HG03045 (cell line): ENCODE measurements around the gene DMKN.

Experiments
- ATAC-seq: cut with Tn5 transposase; IDR thresholded peaks from one replicate; pipeline ENCODE4 v1.9.1; 2021; ENCODE audit warnings: mild to moderate bottlenecking, moderate library complexity; ENCODE audit not compliant: unreplicated experiment

DMKN gene

DNA sequence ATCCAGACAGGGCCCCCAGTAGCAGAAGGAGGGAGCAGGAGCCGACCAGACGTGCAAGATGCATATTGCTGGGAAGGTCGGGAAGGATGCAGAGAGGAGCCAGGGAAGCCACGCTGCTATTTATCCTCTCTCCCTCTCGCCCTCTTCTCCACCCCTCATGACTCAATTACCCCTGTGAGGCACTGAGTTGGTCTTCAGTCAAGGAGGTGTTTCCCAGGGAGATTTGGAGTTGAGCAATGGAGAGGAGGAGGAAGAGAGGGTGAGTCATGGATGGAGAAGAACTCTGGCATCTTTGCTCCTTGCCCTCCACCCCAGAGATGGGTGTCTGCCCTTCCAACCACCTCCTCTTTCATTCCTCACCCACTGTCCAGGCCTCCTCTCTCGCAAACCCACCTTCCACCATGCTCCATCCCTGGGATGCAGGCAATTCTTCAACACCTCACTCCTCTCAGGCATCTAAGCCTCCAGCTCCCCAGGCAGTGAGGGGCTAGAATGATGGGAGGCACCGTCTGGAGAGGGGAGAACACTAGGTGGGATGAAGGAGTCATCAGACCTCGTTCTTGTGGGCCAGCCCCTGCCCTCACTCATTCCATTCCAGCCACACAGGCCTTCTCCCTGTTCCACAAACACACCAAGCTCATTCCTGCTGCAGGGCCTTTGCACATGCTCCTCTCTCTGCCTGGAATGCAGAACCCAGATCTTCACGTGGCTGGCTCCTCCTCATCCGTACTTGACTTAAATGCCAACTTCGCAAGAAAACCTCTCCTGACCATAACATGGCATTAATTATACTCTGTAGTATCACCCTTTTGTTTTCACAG, 15.0 kb upstream of the DMKN start, which contains the start of gene SBSN:
TSS of gene SBSN (minus strand) at position 94 of the 821 bp plus-strand sequence. CDS start at position 64, 30 bp downstream.
- ATAC-seq: no peak

DNA sequence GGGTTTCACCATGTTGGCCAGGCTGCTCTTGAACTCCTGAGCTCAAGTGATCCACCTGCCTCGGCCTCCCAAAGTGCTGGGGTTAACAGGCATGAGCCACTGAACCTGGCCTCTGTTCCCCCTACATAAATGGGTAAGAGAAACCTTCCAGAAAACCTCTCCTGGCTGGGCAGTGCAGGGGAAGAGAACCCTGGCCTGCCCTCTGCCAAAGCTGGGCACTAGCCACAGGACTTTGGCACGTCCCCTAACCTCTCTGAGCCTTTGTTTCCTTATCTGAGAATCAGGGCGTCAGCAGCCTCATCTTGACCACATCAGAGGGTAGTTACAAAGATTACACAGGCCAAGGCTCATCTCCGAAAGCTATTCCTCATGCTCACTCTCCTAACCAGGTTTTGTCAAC, 12.4 kb upstream of the DMKN start:
- ATAC-seq: no peak

DNA sequence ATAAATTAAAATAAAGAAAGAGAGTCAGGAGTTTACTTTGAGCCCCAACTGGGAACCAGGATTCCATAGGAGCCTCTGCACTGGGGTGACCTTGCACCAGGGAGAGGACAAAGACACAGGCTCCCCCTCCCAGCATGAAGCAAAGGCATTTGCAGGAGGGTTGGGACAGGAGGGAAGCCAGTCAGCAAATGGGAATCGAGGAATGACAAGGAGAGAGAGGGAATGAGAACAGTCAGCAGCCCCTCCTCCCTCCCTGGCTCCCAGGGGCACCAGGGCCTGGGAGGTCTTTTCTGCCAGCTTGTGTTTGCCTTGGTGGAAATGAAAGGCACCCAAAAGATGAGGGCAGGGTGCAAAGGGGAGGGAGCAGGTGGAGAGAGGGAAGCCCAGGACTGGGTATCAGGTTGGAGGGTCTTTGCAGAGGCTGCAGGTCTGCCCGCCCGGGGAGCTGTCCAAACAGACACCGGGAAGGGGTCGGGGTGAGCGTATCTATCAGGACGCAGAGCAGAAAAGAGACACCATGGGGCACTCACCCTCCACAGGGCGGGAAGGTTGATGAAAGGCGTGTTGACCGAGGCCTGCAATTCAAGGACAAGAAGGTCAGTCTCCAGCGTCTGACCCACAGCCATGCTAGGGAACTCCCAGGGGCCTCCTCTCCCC, 10.9 kb upstream of the DMKN start:
- ATAC-seq: no peak

DNA sequence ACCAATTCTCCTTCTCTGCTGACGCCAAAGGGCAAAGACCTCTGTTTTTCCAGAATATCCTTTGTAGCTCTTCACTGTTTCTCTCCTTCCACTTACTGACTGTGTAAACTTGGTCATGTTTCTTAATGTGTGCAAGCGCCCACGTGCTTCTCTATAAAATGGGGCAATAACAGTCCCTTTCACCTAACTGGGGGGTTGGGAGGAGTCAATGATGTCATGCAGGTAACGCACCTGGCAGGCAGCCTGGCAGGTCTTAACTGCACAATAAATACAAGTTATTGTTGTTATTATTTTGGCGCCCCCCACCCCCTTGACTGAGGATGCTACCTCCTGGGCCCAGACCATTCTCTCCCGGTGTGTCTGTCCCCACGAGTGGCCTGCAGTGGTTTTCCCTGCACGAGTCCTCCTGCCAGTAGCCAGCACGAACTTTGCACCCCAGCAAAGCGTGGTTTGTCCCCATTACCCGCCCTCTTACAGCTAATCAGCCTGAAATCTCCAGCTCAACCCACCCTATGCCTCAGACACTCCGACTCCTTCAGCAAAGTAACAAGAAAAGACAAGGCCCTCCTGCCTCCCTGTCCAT, 9.4 kb upstream of the DMKN start:
- no peak for ATAC-seq

DNA sequence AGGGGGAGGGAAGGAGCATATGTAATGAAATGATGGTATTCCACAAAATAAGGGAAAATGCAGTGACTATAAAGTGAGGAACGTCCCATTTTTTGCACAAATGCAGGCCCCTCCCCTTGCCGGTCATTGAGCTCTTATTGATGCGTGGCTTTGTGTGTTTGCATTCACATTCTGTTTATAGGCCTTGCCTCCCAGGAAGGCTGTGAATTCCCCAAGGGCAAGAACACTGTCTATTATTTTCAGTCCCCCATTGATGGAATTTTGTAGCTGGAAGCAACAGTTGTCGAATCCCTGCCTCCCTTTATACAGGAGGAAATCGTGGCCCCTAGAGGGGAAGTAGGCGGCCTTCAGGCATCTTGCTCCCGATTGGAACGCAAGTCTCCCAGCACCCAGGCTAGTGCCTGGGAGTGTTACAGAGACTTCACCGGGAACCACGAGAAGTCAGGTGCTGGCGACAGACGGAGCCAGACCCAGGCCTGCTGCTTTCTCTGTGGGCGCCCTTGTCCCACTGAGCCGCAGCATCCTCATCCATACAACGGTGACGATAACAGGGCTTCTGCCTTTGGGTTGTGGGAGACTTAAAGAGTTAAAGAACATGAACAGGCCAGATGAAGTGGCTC, 7.8 kb upstream of the DMKN start:
- ATAC-seq: no peak

DNA sequence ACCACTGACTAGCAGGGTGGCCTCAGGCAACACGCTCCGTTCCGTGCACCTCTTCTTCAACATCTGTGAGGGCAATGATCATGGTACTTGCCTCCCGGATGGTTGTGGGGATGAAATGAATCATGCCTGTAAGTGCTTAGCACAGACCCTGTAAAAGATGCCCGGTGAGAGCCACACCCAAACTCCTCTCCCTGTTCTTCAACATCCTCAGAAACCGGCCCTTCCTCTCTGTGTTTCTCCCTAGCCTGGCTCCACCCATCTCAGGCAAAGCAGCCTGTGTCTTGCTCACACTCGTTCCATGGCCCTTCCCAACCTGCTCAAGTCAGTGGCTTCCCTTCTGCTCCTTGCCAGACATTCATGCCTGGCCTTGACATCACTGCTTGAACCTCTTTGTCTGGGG, 5.8 kb upstream of the DMKN start:
- ATAC-seq: no peak

DNA sequence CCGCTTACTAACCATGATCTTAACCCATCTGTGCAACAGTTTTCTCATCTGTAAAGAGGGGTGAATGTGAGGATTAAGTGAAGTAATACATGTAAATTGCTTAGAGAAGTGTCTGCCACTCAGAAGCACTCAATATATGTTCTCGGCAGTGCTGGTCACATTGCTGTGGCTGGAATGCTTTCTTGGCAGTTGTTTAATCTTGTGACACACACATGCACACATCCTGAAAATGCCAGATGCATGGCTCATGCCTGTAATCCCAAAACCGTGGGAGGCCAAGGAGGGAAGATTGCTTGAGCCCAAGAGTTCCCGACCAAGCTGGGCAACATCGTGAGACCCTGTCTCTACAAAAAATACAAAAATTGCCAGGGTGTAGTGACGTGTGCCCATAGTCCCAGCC, 4.9 kb upstream of the DMKN start:
- ATAC-seq: no peak

DNA sequence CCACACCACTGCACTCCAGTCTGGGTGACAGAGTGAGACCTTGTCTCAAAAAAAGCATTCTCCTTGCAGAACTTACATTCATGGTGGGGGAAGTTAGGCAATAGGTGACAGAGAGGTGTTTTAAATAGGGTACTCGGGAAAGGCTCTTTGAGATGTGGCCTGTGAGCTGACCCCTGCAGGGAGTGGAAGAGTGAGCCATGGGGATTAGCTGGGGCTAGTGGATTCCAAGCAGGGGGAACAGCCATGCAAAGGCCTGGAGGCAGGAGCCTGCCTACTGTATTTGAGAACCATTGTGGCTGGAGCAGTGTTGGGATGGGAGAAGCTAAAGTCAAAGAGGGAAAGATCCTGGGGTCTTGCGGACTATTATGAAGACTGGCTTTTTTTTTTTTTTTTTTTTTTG, 3.9 kb upstream of the DMKN start:
- ATAC-seq: no peak

DNA sequence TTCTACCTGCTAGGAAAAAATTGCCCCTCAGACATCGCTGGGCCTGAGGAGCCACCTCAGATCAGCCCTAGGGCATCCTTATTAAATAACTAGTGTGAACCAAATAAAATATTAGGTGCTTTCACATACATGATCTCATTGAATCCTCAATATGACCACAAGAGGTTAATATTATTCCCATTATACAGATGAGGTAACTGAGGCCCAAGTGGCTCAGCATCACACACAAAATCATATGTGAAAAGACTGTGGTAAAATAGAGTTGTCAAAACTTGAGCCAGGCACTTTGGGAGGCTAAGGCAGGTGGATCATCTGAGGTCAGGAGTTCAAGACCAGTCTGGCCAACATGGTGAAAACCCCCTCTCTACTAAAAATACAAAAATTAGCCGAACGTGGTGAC, 2.9 kb upstream of the DMKN start:
- no peak for ATAC-seq

DNA sequence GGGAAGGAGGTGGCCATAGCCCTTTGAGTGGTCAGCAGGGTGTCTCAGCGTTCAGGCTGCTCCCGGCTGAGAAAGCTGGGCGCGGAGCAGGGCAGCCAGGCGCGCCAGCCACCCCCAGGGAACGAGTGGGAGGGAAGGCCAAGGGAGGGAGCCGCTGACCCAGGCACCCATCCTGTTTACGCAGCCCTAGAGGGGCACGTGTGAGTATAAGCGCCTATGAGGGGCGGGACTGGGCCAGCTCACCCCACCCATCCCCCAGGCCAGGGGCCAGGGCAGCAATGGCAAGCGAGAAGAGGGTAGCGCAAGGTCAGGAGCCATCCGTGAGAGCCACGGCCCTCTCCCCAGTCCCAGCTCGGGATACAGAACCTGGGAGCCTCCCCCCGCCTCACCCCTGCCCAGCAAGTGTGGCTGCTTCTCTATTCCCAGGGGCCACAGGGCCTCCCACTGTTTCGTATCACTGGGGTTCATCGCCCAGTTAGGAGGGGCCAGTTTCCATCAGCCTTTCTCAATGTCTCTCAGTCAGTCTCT, 897 bp upstream of the DMKN start:
- ATAC-seq: no peak

DNA sequence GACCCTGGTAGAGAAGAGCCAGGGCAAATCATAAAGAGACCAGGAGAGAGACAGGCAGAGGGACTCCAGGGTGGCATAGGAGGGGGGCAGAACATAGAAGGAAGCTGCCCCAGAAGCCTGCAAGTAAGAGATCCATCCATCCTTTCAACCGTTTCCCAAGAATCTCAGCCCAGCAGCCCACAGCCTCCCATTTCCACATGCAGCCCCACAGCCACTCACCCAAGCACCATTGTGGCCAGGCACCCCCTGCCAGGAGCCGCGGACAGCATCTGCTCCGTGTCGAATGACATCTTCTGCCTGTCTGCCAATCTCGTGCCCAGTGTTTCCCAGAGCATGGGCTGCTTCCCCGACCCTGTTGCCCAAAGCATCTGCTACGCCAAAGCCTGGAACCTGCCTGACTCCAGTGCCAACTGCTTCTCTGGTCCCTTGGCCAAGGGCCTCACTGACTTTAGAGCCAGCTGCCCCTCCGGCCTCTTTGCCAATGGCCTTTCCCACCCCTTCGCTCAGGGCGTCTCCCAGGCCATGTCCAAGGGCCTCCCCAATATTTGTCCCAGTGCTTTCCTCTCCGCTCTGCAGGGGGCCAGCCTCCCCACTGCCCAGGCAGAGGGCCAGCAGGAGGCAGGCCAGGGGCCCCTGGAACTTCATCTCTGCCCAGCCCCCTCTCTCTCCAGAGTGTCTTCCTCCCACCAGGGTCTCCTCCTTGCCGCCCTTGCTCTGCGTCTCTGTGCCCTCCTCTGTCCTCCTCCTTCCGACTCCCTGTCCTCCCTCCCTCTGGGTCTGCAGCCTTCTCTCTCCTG, 420 bp downstream of the DMKN start:
- no peak for ATAC-seq

DNA sequence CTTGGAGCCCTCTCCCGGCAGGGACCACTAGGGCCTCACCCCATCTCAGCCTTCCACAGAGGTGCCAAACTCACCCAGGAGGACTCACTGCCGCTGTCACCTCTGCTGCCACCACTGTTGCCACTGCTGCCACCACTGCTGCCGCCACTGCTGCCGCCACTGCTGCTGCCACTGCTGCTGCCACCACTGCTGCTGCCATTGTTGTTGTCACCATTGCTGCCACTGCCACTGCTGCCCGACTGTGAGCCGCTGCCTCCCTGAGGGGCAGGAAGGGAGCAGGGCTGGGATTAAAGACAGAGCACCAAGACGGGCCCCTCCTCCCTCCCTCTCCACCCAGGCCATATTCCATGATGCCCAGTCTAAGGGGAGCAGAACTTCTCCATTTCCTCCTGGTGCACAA, 2.1 kb downstream of the DMKN start:
- ATAC-seq: no peak

DNA sequence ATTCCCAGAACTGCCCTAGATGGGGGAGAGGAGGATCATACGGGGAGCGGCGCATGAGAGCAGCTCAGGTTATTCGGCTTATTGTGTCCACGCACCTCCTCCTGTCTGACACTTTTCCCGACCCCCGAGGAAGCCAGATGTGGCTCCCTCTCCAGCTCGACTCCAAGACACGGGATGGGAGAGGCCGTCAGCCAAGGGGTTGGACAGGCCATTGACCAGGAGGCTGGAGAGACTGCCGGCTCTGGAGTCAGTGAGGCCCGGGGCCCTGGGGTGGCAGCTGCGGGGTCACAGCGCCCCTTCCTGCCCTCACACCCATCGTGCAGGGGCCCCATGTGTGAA, 2.9 kb downstream of the DMKN start:
- no peak for ATAC-seq

DNA sequence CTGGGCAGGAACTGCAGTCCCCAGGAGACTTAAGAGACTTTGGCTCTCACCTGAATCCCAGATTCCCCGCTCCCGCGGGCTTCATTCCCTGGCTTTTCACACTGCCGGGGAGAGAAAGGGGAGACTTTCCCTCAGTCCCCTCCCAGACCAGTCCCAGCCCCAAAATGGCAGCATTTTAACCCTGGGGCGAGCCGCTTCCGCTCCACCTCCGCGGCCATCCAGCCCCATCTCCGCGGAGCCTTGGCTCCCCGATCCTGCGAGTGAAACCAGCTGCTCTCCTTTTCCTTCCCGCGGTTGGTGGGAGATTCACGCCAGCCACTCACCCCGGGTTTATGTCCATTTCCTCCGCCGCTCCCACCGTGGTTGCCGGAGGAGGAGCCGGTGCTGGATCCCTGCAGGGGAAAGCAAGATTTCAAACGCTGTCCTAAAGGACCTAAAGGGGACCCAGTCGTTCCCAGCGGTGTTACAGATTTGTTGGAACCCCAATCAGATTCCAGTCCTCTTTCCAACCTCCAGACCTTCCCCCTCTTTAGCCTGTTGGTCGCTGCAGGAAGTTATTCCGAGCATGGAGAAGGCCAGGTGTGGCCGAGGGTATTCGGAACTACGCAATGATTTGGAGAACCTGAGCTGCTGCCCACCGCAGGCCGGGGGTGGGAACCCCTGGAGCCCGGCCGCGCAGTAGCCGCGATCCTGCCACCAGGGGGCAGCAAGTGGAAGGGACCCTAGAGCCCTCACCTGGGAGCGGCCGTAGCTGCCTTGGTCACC, 3.4 kb downstream of the DMKN start:
- ATAC-seq: no peak

DNA sequence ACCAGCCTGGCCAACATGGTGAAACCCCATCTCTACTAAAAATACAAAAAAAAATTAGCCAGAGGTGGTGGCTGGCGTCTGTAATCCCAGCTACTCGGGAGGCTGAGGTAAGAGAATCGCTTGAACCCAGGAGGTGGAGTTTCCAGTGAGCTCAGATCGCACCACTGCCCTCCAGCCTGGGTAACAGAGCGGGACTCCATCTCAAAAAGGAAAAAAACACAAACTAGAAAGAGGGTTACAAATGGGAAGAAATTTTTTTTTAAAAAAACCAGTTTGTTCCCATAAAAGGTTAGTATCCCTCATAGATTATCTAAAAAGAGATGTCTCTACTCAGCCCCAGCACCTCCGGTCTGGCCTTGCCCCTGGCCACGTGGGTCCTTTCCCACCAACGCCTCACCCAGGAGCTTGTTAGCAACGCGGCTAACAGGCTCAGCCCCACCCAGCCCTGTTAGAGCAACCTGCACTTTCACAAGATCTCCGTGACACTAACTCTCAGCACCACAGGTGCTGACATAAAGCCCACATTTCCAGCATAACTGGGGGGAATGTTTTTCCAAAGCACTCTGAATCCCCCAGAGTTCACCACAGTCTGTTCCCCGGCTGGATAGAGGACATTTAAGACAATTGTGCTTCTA, 4.3 kb downstream of the DMKN start:
- no peak for ATAC-seq

DNA sequence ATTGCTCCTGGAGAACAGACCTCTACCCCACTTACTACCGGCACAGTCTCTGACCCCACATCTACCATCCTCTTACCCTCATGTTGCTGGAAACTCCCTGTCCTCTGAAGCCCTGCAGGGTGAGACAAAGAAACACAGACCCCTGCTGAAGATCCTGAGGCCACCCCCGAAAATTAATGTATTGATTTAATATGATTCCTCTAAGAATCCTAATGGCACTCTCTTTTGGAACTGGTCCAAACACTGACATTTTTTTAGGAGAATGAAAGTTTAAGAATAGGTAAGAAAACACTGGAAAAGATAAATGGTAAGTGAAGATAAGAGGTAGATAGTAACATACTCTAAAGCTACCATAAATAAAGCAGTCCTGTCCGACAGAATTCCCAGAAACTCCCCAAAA, 5.3 kb downstream of the DMKN start:
- ATAC-seq: no peak

DNA sequence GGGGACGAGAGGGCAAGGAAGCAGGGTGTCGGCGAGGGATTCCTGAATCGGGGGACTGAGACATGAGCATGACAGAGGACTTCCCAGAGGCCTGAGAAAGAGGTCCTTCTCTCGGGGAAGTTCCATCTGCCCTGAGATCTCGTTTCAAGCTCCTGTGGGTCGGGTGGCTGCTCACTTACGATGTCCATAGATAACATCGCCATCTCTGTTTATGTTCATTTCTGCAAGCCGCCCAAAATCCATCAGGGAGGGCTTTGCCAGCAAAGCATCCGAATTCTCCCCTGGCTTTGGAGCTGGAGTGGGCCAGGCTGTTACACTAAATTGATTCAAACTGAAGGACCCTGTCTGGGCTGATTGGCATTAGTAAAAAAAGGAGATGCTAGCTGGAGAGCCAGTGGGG, 5.9 kb downstream of the DMKN start:
- no peak for ATAC-seq

DNA sequence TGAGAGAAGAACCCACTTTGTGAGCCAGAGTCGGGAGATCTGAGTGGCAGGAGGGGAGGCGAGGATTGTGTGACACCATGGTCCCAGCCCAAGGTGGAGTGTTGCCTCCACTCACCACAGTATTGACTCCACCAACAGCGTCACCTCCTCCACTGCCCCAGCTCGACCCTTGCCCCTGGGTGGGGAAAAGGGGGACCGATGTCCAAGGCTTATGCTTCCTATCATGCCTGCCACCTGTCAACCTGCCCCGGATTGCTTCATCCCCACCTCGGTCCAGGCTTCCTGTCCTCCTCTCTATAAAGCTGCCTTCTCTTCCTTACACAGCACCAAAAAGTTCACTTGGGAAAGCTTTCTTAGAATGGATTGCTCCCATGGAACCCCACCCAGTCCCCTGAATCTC, 7.4 kb downstream of the DMKN start:
- no peak for ATAC-seq

DNA sequence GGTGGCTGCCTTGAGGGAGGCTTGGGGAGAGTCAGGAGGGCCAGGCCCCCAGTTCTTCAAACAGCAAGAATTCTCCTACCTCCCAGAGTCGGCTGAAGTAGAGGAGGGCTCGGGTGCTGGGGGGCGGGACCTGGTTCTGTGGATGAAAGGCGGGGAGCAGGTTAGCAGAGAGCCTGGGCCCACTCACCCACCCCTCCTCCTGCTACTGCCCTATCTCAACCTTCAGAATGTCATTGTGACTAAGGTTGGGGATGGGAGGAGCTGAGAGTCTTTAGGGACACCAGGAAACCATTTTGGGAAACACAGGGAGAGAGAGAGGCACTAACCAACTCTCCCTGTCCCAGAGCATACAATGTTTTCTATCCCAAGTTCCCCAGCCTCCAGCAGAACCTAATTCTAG, 10.7 kb downstream of the DMKN start:
- no peak for ATAC-seq

DNA sequence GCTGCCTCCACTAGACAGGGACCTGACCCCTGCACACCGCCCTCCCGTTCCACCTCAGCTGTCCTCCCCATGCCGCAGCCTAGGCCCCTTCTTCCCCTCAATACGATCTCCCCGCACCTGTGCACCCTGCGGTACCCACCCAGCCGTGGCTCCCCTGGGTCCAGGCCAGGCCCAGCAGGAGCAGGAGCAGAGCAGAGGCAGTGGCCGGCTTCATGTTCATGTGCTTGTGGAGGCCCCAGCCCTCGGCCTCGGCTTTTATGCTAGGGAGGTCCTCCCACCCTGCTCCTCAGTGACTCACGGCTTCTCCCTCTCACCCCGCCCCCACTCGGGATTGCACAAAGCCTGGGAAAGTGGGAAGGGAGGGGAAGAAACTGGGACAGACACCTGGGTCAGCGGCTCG, 11.8 kb downstream of the DMKN start:
- no peak for ATAC-seq
